Mucosa of descending colon (tissue), 3 donors: ENCODE measurements around the gene DLG2. TPM values are rescaled to one million over a fixed set of nuclear protein-coding genes. Genes with fewer than 3 reads are reported as not detected.

Source experiments
- ATAC-seq: fragments of 200-7000 bp; cut with Tn5 transposase; one replicate; pipeline ENCODE4 v1.9.1; 2020; ENCODE audit warnings: mild to moderate bottlenecking, moderate library complexity
- DNase-seq, 3 donors: peaks; one replicate each; pipeline ENCODE4 v3.0.0-alpha.2; 2020
- H3K36me3 ChIP-seq: fragments of 200-600 bp; one replicate; pipeline ENCODE4 v1.8.0; 2021; ENCODE audit warnings: low read depth, mild to moderate bottlenecking
- H3K4me1 ChIP-seq: fragments of 200-600 bp; one replicate; pipeline ENCODE4 v1.8.0; 2021; ENCODE audit warnings: low read depth, mild to moderate bottlenecking
- H3K4me3 ChIP-seq: fragments of 200-600 bp; one replicate; pipeline ENCODE4 v1.8.0; 2021; ENCODE audit warnings: mild to moderate bottlenecking
- H3K9me3 ChIP-seq: fragments of 200-600 bp; one replicate; pipeline ENCODE4 v1.8.0; 2021; ENCODE audit warnings: mild to moderate bottlenecking
- intact Hi-C, 2 donors: fragments of 100-400 bp; cut with DNase I in 1 of 2; cut with micrococcal nuclease in 1 of 2; formaldehyde crosslinking; loops; one replicate each; pipeline versions ENCODE4 v1.11.0 to v1.11.1; 2022; cut with DNase I, micrococcal nuclease
- total RNA-seq, 3 donors: library from RNA; stranded (reverse); fragmentation: NEBNext Ultra II Directional in 2 of 3; extraction: Animal tissue kit (Norgen Biotek cat#: 25700) in 2 of 3; gene quantifications; one replicate each; pipeline versions ENCODE4 v1.2.1 to v1.2.4, GENCODE V29; 2021 to 2023
- TF ChIP-seq, protein P1 (sequence below): fragments of 200-600 bp; IDR thresholded peaks from one replicate; pipeline ENCODE4 v1.8.0; 2022; ENCODE audit warnings: antibody characterized with exemption, mild to moderate bottlenecking
- donor health status: DM: no; HTN: no; CAD: no; lungs with moderate emphysema.
- donor health status: DM: no; HTN: no; CAD: no.
- donor health status: DM: no; HTN: yes; CAD: no.

DLG2 gene
- total RNA-seq, 3 donors from 2014 or later: 2.1 to 11.1 (median 2.4) TPM

DNA sequence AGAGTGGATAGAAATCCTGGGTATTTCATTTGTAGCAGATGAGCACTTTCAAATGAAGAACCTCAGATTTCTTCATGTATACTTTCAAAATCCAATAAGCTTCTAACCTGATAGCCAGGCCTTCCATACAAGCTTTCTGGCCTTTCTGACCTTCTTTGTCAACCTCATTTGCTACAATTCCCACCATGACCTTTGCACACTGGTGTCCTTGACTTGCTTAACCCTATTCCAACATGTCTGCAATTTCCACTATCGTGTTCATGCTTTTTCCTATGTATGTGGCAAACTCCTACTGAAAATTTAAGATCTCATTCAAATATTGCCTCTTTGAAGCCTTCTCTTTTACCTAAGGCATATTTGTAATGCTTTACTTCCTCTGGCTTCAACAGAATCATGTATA, 2098.9 kb downstream of the DLG2 start:
- intact Hi-C loops: no loop called here
- Histone ChIP-seq H3K9me3 (no peaks in the 10 kb centered on the region), H3K4me1 (no peaks in the 10 kb centered on the region), H3K4me3 (no peak overlapping the region), H3K36me3 (no peaks in the 10 kb centered on the region)
- ATAC-seq (no peak), DNase-seq (no peak)
- TF ChIP-seq, protein P1, sequence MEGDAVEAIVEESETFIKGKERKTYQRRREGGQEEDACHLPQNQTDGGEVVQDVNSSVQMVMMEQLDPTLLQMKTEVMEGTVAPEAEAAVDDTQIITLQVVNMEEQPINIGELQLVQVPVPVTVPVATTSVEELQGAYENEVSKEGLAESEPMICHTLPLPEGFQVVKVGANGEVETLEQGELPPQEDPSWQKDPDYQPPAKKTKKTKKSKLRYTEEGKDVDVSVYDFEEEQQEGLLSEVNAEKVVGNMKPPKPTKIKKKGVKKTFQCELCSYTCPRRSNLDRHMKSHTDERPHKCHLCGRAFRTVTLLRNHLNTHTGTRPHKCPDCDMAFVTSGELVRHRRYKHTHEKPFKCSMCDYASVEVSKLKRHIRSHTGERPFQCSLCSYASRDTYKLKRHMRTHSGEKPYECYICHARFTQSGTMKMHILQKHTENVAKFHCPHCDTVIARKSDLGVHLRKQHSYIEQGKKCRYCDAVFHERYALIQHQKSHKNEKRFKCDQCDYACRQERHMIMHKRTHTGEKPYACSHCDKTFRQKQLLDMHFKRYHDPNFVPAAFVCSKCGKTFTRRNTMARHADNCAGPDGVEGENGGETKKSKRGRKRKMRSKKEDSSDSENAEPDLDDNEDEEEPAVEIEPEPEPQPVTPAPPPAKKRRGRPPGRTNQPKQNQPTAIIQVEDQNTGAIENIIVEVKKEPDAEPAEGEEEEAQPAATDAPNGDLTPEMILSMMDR: no peak

DNA sequence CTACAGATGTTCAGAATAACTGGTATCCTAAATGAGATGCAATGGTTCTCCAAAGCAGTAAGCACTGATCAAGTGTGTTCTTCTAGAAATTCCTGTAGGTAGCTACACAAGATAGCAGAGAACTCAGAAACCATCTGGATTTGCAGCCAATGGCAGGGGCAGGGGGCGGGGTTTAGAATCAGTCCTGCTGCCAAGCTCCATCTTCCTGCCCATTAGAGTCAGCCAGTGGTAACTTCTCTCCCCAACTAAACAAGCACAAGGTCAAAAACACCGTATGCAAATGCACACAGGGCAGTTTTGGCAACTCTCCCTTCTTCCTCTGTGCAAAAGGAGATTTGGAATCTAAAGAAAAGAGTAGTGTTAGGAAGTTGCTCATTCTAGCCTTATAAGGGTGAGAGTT, 2103.5 kb downstream of the DLG2 start:
- H3K4me1 ChIP-seq: no peaks in the 10 kb centered on the region
- no peak overlapping the region for H3K4me3 ChIP-seq
- ATAC-seq: no peak
- no peaks in the 10 kb centered on the region for H3K36me3 ChIP-seq
- no peak for DNase-seq
- H3K9me3 ChIP-seq: no peaks in the 10 kb centered on the region
- TF ChIP-seq, protein P1: no peak
- intact Hi-C loops: no loop called here

DNA sequence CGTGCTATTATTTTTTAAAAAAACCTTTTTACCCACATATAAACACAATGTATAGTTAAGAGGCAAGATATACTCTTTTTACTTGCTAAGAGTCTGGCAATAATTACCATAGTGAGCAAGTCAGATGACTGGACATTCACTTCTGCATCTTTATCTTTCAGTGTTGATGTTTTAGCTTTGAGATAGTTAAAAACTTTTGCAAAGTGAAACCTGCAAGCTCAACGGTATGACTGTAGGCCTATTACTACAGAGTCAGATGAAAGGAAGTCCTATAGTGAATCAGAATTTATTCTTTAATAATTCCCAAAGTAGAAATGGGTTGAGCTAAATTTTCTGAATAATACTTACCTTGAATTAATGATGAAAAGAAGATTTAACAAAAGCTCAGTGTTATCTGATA, 2104.2 kb downstream of the DLG2 start:
- TF ChIP-seq, protein P1: no peak
- no peaks in the 10 kb centered on the region for H3K9me3 ChIP-seq
- no peak overlapping the region for H3K4me3 ChIP-seq
- H3K36me3 ChIP-seq: no peaks in the 10 kb centered on the region
- intact Hi-C loops: no loop called here
- ATAC-seq (no peak), DNase-seq (no peak)
- no peaks in the 10 kb centered on the region for H3K4me1 ChIP-seq

DNA sequence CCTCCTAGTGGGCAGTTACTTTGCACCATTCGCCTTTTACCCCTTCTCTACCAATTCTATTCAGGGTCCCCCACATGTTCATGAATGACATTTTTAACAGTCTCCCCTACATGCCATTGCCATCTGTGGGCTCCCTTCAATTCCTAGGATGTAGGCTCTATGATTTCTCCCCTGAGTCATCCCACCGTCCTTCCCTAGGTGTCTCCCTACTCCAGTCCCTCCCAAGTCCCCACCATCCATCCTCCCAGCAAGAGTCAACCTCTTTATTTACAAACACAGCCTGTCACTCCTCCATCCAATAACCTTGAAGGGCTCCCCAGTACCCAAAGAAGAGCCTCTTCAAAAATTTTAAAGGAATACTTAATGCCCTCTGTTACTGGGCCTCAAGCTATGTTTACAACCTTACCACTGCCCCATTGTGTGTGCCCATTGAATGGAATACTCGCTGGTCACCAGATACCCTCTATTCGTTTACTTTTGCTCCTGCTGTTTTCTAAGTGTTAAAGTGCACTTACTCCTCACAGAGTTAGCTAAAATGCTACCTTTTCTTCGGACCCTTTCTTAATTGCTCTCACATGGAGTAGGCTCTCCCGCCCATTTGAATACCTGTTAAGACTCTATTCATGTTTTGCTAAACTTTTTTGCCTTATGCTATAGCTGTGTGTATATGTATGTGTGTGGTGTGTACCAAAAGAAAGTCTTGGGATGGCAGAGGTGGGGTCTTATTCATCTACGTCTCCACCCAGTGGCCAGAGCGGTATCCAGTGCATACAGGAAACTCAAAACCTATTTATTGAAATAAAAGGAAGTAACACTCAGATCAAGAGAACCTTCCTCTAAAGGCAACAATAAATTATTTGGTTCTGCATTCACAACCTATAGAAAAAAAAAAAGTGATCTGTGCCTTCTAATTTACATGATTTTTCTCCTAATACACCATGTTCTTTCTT, 2105.2 kb downstream of the DLG2 start:
- ATAC-seq (no peak), DNase-seq (no peak)
- intact Hi-C loops: no loop called here
- Histone ChIP-seq H3K4me3 (no peak overlapping the region), H3K9me3 (no peaks in the 10 kb centered on the region), H3K4me1 (no peaks in the 10 kb centered on the region), H3K36me3 (no peaks in the 10 kb centered on the region)
- TF ChIP-seq, protein P1: no peak

- Histone ChIP-seq H3K4me1 (no peaks in the 10 kb centered on the region), H3K36me3 (no peaks in the 10 kb centered on the region), H3K4me3 (no peak overlapping the region), H3K9me3 (no peaks in the 10 kb centered on the region)
- intact Hi-C loops: no loop called here
- no peak for ATAC-seq
- no peak for DNase-seq
- TF ChIP-seq, protein P1: no peak
These were observed 2106.3 kb downstream of the DLG2 start for GRCh38 chr11:83520849-83521248.
